HFFc6 (cell line): ENCODE measurements around the gene LAMA5. TPM values are rescaled to one million over a fixed set of nuclear protein-coding genes. Genes with fewer than 3 reads are reported as not detected.

Experiments
- DNase-seq: peaks from one replicate; pipeline ENCODE4 v3.0.0-alpha.2; 2018
- H3K27ac Mint-ChIP-seq: 2 replicates; pipeline ENCODE4 v1.8.0; 2020; ENCODE audit warnings: mild to moderate bottlenecking, mixed read lengths
- H3K27me3 Mint-ChIP-seq: 2 replicates; pipeline ENCODE4 v1.8.0; 2021; ENCODE audit warnings: mild to moderate bottlenecking, moderate library complexity, mixed read lengths; ENCODE audit not compliant: insufficient read depth
- H3K36me3 Mint-ChIP-seq: 2 replicates; pipeline ENCODE4 v1.8.0; 2021; ENCODE audit warnings: low read depth, mixed read lengths
- H3K4me1 Mint-ChIP-seq: 2 replicates; pipeline ENCODE4 v1.8.0; 2020; ENCODE audit warnings: low read depth, mixed read lengths
- H3K4me3 Mint-ChIP-seq: 2 replicates; pipeline ENCODE4 v1.8.0; 2020; ENCODE audit warnings: mild to moderate bottlenecking, moderate library complexity, mixed read lengths
- H3K9me3 Mint-ChIP-seq: 2 replicates; pipeline ENCODE4 v1.8.0; 2020; ENCODE audit warnings: mild to moderate bottlenecking, mixed read lengths
- CTCF ChIP-seq: fragments of 200-600 bp; sonication (generic); IDR thresholded peaks from 2 replicates; pipeline ENCODE4 v1.5.0; 2021; ENCODE audit warnings: antibody characterized with exemption, mild to moderate bottlenecking
- total RNA-seq, 6 experiments: library from RNA; stranded (reverse); fragmentation: NEBNext Ultra II Directional; extraction: Animal tissue kit (Norgen Biotek cat#: 25700); gene quantifications; 2 replicates in 1 of 6; 3 replicates in 5 of 6; pipeline ENCODE4 v1.2.3, GENCODE V29; 2021

LAMA5 gene
- total RNA-seq, 6 experiments from 2014 or later: 1.2 to 2.4 (median 1.5) TPM

- DNase-seq: no peak
- Mint-ChIP-seq H3K9me3 (peaks cover 8% of the 10 kb centered on the region; the same call in 1 of the 2 replicates), H3K27ac (no peak overlapping the region), H3K27me3 (no peaks in the 10 kb centered on the region; the same call in 1 of the 2 replicates), H3K36me3 (peaks cover 10% of the 10 kb centered on the region; the same call in 1 of the 2 replicates), H3K4me3 (no peak overlapping the region), H3K4me1 (no peaks in the 10 kb centered on the region)
- no peak for TF ChIP-seq CTCF
These were observed 29.5 kb upstream of the LAMA5 start for GRCh38 chr20:62396367-62397239.

- no peak overlapping the region for H3K27ac Mint-ChIP-seq
- DNase-seq: no peak
- no peak for TF ChIP-seq CTCF
- H3K9me3 Mint-ChIP-seq: peaks cover 8% of the 10 kb centered on the region; the same call in 1 of the 2 replicates
- H3K27me3 Mint-ChIP-seq: no peaks in the 10 kb centered on the region; the same call in 1 of the 2 replicates
- H3K36me3 Mint-ChIP-seq: peaks cover 10% of the 10 kb centered on the region; the same call in 1 of the 2 replicates
- H3K4me1 Mint-ChIP-seq: no peaks in the 10 kb centered on the region
- H3K4me3 Mint-ChIP-seq: no peak overlapping the region
These were observed 28.5 kb upstream of the LAMA5 start for GRCh38 chr20:62395311-62396242.

- Mint-ChIP-seq H3K36me3 (peaks cover 16% of the 10 kb centered on the region; the same call in 1 of the 2 replicates), H3K27ac (no peak overlapping the region), H3K4me1 (no peaks in the 10 kb centered on the region), H3K9me3 (peaks cover 8% of the 10 kb centered on the region; the same call in 1 of the 2 replicates), H3K27me3 (peaks cover 2% of the 10 kb centered on the region; the same call in 1 of the 2 replicates), H3K4me3 (no peak overlapping the region)
- no peak for DNase-seq
- TF ChIP-seq CTCF: no peak
These were observed 27.4 kb upstream of the LAMA5 start for GRCh38 chr20:62394248-62395245.

- Mint-ChIP-seq H3K9me3 (peaks cover 8% of the 10 kb centered on the region; the same call in 1 of the 2 replicates), H3K27ac (no peak overlapping the region), H3K36me3 (peaks cover 21% of the 10 kb centered on the region), H3K27me3 (peaks cover 2% of the 10 kb centered on the region; the same call in 1 of the 2 replicates), H3K4me3 (no peak overlapping the region), H3K4me1 (peaks cover 5% of the 10 kb centered on the region)
- DNase-seq: no peak
- TF ChIP-seq CTCF: no peak
These were observed 26.7 kb upstream of the LAMA5 start for GRCh38 chr20:62393830-62394229.
